ENCODE results near the gene HTR7.
"Not testable (repeated sequence)": the region's sequence is repeated elsewhere in the genome, so short reads cannot be mapped to it uniquely, and the experiment has no call there.

The HTR7 gene

DNA sequence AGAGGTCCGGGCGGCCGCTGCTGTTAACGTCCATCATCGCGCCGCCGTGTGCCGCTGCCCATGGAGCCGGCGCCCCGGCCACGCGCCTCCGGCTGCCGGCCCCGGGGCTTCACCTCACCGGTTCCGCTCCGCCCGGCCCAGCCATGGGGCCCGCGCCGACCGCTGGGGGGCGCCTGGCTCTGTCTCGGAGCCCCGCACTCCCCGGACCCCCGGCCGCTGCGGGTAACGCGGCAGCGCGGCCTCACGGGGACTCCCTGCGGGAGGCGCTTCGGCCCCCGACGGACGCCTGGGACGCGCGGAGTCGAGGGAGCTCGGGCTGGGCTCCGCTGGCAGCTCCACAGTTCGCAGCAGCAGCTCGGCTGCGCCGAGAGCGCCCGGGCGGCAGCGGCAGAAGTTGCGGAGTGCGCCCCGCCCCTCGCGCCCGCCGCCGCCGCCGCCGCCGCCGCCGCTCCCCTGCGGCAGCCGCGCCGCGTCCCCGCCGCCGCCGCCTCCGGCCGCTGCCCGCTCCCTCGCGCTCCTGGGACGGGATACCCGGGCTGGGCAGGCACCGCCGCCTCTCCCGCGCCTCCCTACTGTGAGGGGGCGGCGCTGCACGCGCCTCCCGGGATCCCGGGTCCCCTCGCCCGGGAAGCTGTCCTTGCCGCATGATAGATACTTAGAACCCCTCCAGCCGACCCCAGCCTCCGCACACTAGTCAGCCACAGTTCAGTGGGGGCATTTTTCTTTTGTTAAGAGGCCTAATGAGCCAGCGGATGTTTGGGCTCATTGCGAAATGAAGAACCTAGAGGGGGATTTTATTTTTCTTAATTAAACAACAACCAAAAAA lies at the start of gene HTR7:
TSS of gene HTR7 (minus strand) at position 405 of the 826 bp plus-strand sequence. CDS start at position 37, 368 bp downstream.
- DNase-seq (ENCODE audit: low spot score) = peak; percentile 89

DNA sequence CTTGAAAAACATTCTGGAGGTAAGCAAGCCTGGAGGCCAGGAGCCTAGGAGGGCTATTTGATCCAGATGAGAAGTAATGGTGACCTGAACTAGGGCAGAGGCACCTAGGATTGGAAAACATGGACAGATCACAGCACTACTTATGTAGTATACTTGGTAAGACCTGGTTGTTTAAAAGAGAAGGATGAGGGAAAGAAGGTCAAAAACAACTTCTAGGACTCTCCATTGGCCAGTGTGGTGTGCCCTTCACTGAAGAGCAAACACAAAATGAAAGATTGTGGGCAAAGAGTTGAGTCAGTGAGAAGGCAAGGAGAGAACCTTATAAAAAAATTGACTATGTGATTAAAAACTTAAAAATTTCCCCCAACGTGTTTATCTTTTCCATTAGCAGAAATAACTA lies 48.8 kb upstream of the HTR7 start:
- no peak for DNase-seq (ENCODE audit: low spot score)

DNA sequence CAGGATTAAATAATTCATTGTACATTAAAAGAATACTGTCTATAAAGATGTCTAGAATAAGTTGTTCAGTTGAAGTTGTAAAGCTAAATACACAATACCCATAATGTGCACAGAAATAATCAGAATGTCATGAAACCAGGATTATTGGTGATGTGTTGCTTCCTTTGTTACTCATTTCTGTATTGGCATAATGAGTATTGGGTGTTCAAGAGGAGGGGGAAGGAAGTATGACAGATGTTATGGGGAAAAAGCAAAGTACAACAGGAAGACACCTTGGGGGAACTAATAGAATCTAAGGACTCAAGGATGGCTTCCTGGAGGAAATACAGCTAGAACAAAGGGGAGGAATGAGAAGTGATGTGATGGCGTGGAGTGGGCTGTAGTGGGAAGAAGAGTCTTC lies 48.1 kb upstream of the HTR7 start:
- no peak for DNase-seq (ENCODE audit: low spot score)

DNA sequence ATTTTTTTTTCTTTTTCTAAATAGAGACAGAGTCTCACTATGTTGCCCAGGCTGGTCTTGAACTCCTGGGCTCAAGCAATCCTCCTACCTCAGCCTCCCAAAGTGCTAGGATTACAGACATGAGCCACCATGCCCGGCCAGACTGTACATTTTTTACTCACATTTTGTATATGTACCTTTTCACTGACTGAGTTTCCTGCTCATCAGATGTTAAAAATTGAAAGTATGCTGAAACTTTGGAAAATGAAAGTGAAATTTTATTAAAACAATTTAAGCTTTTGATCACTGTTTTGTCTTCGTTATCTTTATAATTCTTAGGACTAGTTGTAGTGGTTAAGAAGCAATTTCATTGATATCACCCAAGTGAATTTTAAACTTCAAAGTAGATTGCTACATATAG lies 39.1 kb upstream of the HTR7 start:
- DNase-seq (ENCODE audit: low spot score) = not testable (repeated sequence)

DNA sequence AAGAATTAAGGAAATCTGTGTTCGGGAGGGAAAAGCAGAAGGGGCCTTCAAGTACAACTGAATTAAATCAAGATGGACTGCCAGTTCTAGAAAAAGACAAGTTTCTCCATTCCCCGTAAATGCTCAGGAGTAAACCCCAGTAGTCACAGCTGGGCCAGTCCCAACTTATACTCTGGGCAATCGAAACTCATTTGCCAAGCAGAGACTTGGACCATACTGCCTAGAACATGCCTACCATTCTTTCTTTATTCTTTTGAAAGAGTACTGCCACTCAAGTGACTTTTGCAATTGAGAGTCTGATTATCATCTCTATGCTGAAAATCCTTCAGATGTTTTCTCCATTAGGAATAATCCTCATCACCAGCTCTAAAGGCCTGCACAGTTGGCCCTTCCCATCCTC lies 35.4 kb upstream of the HTR7 start:
- DNase-seq (ENCODE audit: low spot score) = no peak

DNA sequence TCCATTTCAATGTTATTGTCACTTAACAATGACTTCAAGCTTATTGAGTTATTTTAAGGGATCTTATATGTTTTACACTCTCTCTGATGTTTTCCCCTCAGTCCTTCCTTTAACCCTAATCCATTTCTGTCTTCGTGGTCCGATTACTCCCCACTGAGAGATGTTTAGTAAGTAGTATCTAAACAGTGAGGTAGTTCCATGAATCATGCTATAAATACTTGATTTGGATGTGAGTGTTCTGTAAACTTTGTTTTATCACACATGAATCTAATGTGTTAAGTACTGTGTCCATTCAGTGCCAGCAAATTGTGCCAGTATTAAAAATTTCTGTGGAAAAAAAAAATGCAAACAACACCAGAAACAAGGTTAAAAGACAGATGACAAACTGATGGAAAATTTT lies 32.5 kb upstream of the HTR7 start:
- no peak for DNase-seq (ENCODE audit: low spot score)

DNA sequence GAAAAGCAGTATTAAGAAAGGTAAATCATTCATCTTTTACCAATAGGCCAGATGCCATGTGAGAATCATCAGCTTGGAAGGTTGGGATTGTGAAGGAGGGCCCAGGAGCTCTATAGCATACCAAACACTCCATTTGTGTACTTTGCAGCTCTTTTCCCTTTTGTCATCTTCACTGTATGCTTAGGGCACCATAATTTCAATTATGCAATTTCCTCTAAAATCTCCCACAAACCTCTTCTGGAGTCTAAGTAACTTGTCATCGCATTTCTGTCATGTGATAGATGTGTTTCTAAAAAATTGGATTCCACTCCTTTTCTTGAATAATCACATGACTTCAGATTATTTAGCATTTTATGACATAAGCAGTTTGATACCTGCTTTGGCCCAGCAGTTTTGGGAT lies 31.8 kb upstream of the HTR7 start:
- peak; percentile 2 for DNase-seq (ENCODE audit: low spot score)

DNA sequence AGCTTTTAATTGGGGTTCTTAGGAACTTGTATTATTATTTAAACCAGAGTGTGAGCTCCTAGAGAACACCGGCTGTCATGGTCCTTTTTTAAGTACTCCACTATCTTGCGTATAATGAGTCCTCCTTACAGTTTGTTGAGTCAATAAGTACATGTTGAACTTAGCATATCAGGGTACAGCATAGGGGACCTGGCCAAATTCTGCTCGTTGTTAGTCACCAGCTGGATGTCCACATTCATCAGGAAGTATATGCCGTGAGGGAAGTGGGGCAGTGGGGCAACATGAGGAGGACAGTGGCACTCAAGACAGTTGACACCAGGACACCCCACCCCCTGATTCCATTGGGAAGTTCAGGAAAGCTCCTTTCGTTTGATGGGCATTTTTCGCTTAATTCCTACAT lies 30.5 kb upstream of the HTR7 start:
- no peak for DNase-seq (ENCODE audit: low spot score)

DNA sequence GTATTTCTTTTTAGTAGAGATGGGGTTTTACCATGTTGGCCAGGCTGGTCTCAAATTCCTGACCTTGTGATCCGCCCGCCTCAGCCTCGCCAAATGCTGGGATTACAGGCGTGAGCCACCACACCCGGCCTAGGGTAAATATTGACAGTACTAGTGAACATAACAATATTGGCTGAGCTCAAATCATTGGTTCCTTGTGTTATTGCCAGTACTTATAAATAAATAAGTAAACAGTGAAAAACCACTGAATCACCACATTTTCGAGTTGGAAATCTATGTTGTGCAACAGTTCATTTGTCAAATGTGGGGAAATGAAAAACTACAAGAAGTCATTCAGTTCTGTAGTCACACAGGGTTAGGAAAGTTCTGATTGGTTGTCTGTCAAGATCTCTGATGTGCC lies 29.7 kb upstream of the HTR7 start:
- no peak for DNase-seq (ENCODE audit: low spot score)

DNA sequence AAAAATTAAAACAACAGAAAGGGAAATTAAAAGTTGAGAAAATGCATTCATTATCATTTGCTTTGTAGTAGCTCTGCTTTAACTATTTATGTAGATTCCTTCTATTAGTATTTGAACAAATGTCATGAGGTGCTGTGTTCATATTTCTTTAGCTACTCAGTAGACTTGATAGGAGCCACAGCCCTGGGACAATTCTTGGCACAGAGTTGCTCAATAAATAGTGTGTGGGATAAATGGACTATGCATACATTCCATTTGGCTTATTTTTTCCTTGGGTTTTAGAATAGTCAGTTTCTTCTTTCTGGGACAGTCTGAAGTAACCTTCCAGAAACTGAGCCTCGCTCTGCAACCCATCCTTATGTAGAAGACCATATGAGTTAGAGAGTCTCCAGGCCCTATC lies 27.3 kb upstream of the HTR7 start:
- peak; percentile 73 for DNase-seq (ENCODE audit: low spot score)

DNA sequence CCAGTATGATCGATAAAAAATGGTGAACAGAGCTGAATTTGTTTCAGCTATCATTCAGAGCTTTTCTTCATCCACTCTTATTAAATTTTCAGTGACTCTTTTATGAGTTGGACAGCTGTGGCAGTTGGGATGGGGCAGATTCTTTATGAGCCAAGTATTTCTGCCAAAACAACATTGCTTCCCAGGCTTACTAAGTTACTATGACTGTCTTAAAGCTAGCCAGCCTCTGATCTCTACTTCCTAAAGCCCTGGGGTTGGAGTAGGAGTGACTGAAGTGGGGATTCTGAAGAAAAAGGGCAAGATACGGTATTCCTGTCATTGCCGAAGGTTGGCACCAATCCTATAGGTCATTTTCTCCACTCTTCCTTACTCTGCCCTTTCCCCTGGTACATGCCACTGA lies 26.6 kb upstream of the HTR7 start:
- peak; percentile 37 for DNase-seq (ENCODE audit: low spot score)

DNA sequence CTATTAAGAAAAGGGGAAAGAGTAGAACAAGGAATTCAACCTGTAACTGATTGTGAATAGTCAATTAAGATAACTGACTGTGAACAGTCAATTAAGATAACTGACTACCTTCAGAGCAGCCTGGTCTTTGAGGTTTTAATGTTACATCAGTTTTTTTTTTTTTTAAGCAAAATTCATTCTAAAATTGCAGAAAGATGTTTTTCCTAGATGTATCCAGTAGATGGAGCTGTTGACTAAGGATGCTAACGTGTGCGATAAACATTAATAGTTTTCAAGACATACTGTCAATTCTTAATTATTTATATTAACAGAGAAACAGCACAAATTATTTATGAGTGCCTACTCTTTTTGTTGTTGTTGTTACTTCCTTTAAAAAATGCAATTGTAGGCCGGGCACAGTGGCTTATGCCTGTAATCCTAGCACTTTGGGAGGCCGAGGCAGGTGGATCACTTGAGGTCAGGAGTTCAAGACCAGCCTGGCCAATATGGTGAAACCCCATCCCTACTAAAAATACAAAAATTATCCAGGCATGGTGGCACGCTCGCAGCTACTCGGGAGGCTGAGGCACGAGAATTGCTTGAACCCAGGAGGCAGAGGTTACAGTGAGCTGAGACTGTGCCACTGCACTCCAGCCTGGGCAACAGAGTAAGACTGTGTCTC lies 22.4 kb upstream of the HTR7 start:
- peak; percentile 43 for DNase-seq (ENCODE audit: low spot score)

DNA sequence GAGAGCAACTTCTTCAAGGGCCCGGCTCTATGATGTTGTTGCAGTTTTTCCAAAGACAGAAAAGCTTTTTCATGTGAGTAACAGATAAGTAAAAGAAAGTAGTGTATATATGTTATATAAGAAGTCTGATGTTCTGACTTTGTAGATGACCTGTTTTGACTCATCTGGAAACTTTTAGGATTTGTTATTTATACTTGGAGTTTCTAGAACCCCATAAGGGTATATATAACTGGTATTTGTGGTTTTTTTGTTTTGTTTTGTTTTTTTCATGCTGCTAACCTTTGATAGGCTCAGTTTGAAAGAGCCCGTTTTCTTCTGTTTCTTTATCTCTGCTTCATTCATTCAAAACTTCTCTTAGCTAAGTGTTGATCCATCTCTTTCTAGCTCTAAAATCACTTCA lies 21.2 kb upstream of the HTR7 start:
- DNase-seq (ENCODE audit: low spot score) = no peak

DNA sequence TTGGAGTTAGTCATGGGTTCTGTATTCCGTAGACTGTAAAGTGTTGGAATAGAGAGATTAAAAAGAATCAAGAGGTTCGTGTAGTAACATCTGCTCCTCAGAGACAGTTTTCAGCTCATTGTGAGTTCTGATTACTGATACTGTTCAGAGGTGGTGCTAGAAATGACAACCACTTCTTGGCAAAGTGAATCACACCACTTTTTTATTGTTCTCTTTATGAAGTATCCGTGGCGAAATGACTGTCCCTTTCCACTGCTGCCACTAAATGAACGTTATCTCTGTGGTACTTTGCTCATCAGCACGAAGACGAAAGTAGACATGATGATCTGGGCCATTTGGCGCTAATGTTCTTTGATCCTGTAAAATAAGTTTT lies 14.8 kb upstream of the HTR7 start:
- DNase-seq (ENCODE audit: low spot score) = no peak

DNA sequence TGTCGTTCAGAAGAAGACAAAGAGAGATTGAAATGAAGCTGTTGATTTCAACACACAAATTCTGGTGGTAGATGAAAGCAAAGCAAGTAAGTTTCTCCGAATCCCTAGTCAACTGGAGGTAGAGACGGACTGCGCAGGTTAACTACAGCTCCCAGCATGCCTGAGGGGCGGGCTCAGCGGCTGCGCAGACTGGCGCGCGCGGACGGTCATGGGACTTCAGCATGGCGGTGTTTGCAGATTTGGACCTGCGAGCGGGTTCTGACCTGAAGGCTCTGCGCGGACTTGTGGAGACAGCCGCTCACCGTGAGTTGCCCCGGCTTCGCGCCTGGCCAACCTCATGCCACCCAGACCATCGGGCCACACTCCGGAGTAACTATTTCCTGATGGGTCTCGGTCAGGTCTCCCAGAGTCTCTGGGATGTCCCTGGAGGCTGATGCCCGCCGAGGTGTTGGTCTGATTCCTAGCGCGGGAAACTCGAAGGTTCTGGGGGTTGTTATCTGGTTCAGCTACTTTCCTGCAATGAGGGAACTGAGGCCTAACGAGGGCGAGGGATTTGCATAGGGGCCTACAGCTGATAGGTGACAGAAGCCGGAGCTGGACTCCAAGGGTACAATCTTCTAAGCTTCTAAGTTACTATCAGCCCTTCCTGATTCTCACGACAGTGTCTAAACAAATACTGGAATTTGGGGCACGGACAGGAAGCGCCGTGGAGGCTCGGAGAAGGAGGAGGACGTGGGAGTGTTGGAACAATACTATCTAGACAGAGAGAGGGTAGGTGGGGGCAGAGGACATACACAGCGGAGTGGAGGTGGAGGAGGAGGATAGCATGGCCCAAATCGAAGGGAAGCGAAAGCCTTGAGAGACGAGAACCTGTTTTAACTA lies 14.2 kb upstream of the HTR7 start, which contains the start of gene RPP30:
TSS of gene RPP30 (plus strand) at position 209 of the 882 bp plus-strand sequence. CDS start at position 222, 13 bp downstream.
- peak; percentile 93 for DNase-seq (ENCODE audit: low spot score)

DNA sequence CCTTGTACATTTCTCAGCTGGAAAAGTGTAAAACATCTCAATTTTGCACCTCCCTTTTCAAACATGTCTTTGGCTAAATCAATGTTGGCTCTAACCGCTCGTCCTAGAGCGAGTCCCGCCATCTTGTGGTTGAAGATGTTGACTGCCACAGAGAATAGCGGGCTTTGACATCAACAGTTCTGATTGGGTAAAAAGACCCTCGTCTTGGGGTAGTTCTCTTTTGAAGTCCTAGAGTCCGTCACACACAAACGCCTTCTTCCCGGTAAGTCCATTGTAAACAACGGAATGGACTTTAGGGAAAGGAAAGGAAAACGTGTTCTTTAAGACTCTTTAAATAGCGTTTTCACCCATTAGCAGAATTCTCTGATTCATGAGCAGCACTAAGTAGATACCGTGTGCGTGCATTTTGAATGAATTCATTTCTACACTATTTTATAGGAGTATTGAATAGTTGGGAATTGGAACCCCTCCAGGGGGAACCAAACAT lies 13.5 kb upstream of the HTR7 start:
- peak; percentile 58 for DNase-seq (ENCODE audit: low spot score)

DNA sequence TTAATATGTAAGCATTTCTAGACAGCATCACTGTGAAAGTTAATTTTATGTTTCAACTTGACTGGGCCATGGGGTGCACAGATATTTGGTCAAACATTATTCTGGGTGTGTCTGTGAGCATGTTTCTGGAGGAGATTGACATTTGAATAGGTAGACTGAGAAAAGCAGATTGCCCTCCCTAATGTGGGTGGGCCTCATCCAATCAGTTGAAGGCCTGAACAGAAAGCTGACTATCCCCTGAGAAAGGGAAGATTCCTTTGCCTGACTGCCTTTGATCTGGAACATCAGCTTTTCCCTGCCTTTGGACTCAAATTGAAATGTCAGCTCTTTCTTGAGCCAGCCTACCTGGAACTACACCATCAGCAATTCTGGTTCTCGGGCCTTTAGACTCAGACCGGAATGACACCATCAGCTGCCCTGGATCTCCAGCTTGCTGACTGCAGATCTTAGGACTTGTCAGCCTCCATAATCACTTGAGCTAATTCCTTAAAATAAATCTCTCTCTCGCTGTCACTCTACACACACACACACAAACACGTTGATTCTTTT lies 8.3 kb upstream of the HTR7 start:
- no peak for DNase-seq (ENCODE audit: low spot score)

DNA sequence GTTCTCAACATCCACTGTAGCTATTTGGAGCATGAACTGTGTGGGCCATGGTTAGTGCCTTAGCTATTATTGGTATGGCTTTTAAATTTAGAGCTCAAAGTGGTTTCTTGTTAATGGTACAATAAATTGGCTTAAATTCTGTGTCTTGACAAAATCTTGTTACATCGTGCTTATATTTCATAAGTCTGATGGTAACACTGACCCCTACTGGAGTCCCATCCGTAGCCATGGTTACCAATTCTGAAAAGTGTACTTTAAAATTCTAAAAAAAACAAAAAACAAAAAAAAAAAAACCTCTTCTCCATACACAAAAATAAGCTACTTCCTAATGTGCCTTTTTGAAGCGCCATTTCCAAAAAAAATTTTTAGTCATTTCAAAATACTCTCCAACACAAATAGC lies 7.6 kb upstream of the HTR7 start:
- peak; percentile 40 for DNase-seq (ENCODE audit: low spot score)

DNA sequence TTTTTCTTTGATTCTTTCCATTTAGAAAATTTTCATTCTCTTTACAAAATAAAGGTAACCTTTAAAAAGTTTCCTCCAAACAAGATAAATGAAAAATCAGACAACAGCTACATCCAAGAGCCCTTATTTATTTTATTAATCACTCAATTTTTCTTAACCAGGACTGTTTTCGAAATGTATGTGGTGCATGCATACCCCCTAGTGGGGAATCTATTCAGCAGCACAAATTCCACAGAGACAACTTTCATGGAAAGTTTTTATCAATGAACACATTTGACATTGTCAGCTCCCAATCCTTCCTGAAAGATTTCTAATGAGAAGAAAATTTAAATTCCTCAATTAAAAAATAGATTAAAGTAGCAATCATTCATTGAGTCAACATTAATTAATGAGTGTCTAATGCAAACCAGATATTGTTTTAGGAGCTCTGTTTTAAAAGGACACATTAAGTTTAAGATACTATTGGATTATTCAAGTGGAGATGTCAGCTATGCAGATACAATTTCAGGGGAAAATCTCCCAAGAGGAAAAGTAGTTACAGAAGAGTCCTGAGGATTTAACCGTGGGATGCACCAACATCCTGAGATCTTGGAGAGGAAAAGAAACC lies 5.2 kb upstream of the HTR7 start:
- peak; percentile 55 for DNase-seq (ENCODE audit: low spot score)

DNA sequence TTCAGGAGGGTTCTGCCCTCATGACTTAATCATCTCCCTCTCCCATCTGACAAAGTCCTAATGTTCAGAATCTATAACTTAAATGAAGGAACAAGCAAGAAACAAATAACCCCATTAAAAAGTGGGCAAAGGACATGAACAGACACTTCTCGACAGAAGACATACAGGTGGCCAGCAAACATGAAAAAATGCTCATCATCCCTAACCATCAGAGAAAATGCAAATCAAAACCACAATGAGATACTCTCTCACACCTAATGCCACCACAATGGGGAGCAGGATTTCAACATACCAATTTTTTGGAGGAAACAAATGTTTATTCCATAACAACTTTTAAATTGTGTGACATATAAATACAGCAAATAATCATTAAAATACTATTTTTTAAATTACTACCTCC lies 3.0 kb upstream of the HTR7 start:
- DNase-seq (ENCODE audit: low spot score) = no peak

DNA sequence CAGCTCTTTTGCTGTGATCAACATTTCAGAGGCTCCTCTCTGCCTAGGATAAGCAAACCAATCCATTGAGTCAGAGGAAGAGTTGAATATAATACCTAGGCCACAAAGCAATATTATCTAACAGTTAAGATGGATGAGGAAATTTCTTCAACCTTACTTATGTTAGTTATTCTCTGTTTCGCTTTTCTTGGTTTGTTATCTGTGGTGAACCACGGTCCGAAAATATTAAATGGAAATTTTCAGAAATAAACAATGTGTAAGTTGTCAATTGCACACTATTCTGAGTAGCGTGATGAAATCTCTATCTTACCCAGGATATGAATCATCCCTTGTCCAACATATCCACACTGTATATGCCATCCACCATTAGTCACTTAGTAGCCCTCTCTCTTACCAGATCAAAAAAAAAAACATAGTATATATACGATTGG lies 1.5 kb upstream of the HTR7 start:
- DNase-seq (ENCODE audit: low spot score) = peak; percentile 13

Measured in GM03348 (cell line).